BJ (cell line): ENCODE data around the gene TSKU. TPM values are rescaled to one million over a fixed set of nuclear protein-coding genes. Genes with fewer than 3 reads are reported as not detected.

Experiments used
- CTCF ChIA-PET: fragments of 350-600 bp; formaldehyde crosslinking; extraction: SDS; loops from one replicate; lab custom pipeline; 2021; ENCODE audit warnings: antibody characterized with exemption, inconsistent platforms; lab: Yijun Ruan, JAX
- POLR2A ChIA-PET: fragments of 300-600 bp; sonication (Branson Sonifier 250); formaldehyde crosslinking; extraction: SDS; loops from one replicate; lab custom pipeline; 2021; ENCODE audit warnings: antibody characterized with exemption; lab: Charles Lee
- DNase-seq: peaks from one replicate; pipeline ENCODE4 v3.0.0-alpha.2; 2011; ENCODE audit warnings: low read depth
- H3K27me3 ChIP-seq: 2 replicates; pipeline ENCODE4 v1.6.0; 2011; ENCODE audit warnings: low read length; ENCODE audit not compliant: control insufficient read depth, insufficient read depth
- H3K36me3 ChIP-seq: 2 replicates; pipeline ENCODE4 v1.5.1; 2011; ENCODE audit warnings: low read length; ENCODE audit not compliant: control insufficient read depth, insufficient read depth
- H3K4me3 ChIP-seq: 2 replicates; pipeline ENCODE4 v1.5.1; 2011; ENCODE audit warnings: low read depth, mild to moderate bottlenecking, control low read depth, low read length
- polyA plus RNA-seq: library from polyadenylated mRNA; depleted of rRNA; stranded (reverse); fragments of >200 nt; gene quantifications from 2 replicates; pipeline ENCODE4 v1.2.3, GENCODE V29; 2011
- TF ChIP-seq, protein P1 (sequence below): IDR thresholded peaks from 2 replicates; pipeline ENCODE4 v1.5.1; 2011; ENCODE audit warnings: low read depth, mild to moderate bottlenecking, control low read depth, inconsistent platforms, low read length, moderate library complexity; ENCODE audit not compliant: insufficient read depth

Gene TSKU
- polyA plus RNA-seq, 1 experiment: 27.3 TPM

DNA sequence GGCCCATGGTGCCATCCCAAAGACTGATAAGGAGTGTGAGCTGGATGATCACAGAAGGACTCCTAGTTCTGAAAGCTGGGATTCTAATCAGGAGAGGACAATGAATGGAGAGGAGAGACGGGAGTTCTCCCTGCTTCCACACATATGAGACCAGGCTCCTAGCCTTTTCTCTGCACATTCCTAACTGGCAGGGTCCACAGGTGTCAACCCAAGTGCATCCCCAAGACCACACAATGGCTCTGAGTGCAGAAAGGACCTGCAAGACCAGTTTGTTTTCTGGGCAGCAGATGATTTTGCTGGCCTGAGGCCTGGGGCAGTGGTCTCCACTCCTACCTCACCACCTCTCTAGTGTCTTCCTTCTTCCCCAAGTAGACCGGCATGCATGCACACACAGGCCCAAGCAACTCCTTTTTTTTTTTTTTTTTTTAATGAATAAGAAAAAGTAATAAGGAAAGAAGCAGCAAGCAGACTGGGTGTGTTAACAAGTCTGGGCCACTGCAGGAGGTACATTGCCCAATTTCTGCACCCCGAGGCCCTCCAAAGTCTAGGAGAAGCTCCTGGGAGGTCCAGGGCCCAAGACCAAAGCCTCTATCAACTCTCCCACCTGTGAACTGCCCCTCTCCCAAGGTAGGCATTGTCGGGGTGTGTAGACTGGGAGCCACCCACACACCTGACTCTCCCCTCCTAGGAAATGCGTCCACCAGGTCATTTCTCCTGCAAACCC is 1.2 kb upstream of the TSKU start:
- H3K36me3 ChIP-seq: no peaks in the 10 kb centered on the region
- ChIA-PET POLR2A (interaction anchor here (1.5 kb wide), 1 partner anchor 11 kb away, joined by 7 read pairs; no protein-coding TSS in a partner anchor), CTCF (interaction anchor here (0.7 to 2.0 kb wide), 4 partner anchors 16 to 60 kb away, joined by 3 to 11 read pairs (median 4); no protein-coding TSS in a partner anchor)
- TF ChIP-seq, protein P1, sequence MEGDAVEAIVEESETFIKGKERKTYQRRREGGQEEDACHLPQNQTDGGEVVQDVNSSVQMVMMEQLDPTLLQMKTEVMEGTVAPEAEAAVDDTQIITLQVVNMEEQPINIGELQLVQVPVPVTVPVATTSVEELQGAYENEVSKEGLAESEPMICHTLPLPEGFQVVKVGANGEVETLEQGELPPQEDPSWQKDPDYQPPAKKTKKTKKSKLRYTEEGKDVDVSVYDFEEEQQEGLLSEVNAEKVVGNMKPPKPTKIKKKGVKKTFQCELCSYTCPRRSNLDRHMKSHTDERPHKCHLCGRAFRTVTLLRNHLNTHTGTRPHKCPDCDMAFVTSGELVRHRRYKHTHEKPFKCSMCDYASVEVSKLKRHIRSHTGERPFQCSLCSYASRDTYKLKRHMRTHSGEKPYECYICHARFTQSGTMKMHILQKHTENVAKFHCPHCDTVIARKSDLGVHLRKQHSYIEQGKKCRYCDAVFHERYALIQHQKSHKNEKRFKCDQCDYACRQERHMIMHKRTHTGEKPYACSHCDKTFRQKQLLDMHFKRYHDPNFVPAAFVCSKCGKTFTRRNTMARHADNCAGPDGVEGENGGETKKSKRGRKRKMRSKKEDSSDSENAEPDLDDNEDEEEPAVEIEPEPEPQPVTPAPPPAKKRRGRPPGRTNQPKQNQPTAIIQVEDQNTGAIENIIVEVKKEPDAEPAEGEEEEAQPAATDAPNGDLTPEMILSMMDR: no peak
- H3K4me3 ChIP-seq: peak overlapping the region; percentile 51
- no peak for DNase-seq
- H3K27me3 ChIP-seq: peaks cover 6% of the 10 kb centered on the region

DNA sequence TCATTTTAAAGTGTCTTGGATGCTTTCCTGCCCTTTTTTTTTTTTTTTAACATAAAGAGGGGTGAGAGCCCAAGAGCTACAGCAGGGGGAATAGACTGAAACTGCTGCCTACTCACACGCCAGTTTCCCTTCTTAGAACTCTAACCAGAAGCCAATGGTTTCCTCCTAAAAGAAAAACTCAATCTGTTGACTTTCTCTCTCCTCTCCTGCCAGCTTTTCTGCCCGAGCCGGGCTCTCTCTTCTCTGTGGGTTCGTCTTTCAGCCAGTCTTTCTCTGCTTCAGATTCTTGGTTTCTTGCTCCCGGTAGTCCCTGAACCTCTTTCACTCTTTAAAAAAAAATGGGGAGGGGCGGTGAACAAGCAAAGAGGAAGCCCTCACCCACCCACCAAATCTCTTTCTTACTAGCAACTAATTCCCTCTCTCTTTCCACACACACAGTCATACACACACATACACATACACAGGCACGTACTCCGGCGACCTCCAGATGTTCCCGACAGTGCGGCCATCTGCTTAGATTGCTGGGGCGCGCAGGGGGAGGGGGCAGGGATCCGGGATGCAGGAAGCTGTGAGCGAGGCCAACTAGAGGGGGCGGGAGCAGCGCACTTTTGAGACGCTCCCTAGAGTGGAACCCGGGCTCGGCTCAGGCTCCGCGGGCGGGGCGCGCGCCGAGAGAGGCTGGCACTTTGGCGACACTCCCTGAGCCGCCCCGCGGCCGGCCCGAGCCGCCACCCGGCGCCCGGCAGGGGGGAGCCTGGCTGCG is 444 bp upstream of the TSKU start:
- TF ChIP-seq, protein P1: no peak
- DNase-seq: peak; percentile 70

DNA sequence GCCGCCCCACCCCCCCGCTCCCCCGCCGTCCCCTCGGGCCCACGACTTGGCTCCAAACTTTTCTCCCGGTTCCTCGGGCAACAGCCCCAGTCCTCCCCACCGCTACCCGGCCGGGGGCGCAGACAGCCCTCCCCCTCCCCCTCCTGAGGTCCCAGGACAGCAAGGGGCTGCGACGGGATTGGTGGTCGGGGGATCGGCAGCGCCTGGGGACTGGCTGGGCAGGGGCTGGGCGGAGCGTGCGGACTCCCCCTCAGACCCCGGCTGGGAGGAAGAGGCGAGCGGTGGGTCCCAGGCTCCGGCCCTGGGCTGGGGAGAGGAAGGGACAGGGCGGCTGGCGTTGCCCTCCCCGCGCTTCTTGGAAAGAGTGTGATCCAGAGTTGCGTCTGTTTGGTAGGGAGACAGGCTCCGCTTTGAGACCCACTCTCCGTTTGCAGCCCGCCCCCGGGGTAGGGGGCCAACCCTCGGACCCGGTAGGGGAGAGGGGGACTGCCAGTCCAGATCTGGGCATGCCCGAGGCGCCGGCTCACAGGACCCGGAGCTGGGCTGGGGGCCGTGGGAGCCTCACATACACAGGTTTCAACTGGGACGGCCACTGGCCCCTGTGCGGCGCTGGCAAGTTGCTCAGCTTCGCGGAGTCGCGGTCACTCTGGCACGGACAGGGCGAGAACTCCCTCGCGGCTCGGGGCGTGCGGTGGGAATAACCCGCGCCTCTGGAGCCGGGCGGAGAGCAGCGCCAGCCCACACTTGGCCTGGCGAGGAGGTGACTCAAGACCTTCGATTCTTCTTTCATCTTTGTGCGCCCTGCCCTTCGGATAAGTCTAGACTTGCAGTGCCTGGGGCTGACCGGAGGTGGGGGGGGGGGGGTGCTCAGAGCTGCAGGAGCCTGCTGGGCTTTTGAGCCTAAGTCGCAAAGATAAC is 999 bp downstream of the TSKU start:
- Histone ChIP-seq H3K36me3 (no peaks in the 10 kb centered on the region), H3K4me3 (peak overlapping the region; percentile 97), H3K27me3 (peaks cover 2% of the 10 kb centered on the region; the same call in 1 of the 2 replicates)
- TF ChIP-seq, protein P1: 0 out of 2 replicates have a peak, but pooled peaks have one; percentile 15
- CTCF ChIA-PET: interaction anchor here (1.0 to 1.4 kb wide), 2 partner anchors 50 to 53 kb away, joined by 3 read pairs; no protein-coding TSS in a partner anchor
- POLR2A ChIA-PET: interaction anchor here (0.5 to 0.7 kb wide), 2 partner anchors 89 to 689 kb away, joined by 3 to 6 read pairs; no protein-coding TSS in a partner anchor
- DNase-seq: no peak

More for the DNA sequence above, 444 bp upstream of the TSKU start:
- POLR2A ChIA-PET: interaction anchor here (1.5 kb wide), 1 partner anchor 12 kb away, joined by 7 read pairs; no protein-coding TSS in a partner anchor
- Histone ChIP-seq H3K27me3 (peaks cover 6% of the 10 kb centered on the region), H3K36me3 (no peaks in the 10 kb centered on the region), H3K4me3 (peak overlapping the region; percentile 97)
- CTCF ChIA-PET: interaction anchor here (0.6 to 2.0 kb wide), 3 partner anchors 16 to 22 kb away, joined by 3 to 11 read pairs (median 4); no protein-coding TSS in a partner anchor

DNA sequence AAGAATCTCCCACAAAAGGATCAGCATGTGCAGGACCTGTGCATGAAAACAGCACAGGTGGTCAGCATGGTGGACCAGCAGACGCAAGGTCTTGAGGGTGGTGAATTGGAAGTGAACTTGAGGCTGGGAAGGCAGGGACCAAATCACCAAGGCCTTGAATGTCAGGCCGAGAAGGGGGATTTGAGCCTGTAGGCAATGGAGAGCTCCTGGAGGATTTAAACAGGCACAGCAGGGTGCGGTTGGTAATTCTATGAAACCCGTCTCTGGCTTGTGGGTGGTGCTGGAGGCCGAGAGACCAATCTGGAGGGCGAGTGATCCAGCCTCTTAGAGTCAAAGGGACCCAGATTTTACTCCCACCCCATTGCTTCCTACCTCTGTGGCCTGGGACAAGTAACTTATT is 2.4 kb downstream of the TSKU start:
- TF ChIP-seq, protein P1: no peak
- H3K36me3 ChIP-seq: no peaks in the 10 kb centered on the region
- H3K4me3 ChIP-seq: no peak overlapping the region
- H3K27me3 ChIP-seq: no peaks in the 10 kb centered on the region
- POLR2A ChIA-PET: no interaction called here
- no peak for DNase-seq
- CTCF ChIA-PET: interaction anchor here (1.4 kb wide), 1 partner anchor 51 kb away, joined by 3 read pairs; no protein-coding TSS in a partner anchor
